ENCODE measurements around the gene SNX12.

DNA sequence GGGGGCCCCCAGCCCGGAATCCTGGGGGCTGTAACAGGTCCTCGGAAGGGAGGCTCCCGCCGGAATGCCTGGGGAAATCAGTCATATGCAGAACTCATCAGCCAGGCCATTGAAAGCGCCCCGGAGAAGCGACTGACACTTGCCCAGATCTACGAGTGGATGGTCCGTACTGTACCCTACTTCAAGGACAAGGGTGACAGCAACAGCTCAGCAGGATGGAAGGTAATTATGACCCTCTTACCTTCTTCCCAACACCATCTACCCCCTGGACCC lies 28.6 kb upstream of the SNX12 start:
- TF ChIP-seq, protein P1, sequence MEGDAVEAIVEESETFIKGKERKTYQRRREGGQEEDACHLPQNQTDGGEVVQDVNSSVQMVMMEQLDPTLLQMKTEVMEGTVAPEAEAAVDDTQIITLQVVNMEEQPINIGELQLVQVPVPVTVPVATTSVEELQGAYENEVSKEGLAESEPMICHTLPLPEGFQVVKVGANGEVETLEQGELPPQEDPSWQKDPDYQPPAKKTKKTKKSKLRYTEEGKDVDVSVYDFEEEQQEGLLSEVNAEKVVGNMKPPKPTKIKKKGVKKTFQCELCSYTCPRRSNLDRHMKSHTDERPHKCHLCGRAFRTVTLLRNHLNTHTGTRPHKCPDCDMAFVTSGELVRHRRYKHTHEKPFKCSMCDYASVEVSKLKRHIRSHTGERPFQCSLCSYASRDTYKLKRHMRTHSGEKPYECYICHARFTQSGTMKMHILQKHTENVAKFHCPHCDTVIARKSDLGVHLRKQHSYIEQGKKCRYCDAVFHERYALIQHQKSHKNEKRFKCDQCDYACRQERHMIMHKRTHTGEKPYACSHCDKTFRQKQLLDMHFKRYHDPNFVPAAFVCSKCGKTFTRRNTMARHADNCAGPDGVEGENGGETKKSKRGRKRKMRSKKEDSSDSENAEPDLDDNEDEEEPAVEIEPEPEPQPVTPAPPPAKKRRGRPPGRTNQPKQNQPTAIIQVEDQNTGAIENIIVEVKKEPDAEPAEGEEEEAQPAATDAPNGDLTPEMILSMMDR (IDR thresholded peaks at IDR 0.05; ENCODE audit: low read length), result no peak
- no peak for TF ChIP-seq EZH2 (optimal IDR thresholded peaks at IDR 0.05; ENCODE audit: low read depth, low read length)
- TF ChIP-seq EZH2phosphoT487 (IDR thresholded peaks at IDR 0.05; ENCODE audit: low read length), result no peak

Measured in MM.1S (cell line).